SKM-1 treated with dmso at 0.1 percent for 144 hours (cell line): Measurements from ENCODE around the gene HCFC1R1.

ENCODE experiments used
- DNase-seq: peaks from one replicate; lab custom pipeline; 2025; ENCODE audit not compliant: unreplicated experiment; lab: John Stamatoyannopoulos, UW

The HCFC1R1 gene

DNA sequence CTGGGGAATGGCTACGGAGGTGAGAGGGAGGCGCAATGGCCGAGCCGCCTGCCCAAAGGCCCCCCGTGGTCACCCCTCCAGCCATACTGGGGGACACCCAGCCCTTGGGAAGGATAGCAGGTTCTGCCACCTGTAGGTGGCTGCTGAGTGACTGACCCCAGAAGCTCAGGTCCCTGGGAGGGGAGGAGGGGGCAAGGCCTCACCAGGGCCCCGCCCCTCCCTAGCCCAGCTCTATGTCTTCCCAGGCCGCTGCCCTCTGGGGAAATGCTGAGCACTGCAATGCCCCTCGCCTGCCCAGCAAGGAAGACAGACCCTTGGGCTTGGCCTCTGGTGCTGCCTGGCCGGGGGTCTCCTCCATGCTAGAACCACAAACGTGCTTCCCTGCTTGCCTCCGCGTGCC is 22.4 kb downstream of the HCFC1R1 start:
- DNase-seq = no peak

DNA sequence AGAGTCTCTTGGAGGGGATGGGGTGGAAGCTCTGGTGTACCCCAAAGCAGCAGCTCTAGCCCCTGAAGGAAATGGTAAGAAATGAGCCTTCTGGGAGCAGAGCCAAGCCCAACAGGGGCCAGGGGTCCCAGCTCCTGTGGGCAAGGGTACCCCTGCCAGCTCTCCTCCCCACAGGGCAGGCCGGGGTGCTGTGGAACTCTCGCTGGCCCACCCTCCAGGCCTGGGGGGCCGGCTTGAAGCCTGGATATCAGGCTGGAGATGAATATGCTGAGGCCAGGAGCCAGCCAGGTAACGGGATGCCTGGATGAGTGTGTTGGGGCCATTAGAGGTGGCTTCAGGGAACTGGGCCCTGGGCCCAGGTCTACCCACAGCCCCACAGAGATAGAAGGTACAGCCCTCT is 23.2 kb downstream of the HCFC1R1 start:
- DNase-seq = no peak

DNA sequence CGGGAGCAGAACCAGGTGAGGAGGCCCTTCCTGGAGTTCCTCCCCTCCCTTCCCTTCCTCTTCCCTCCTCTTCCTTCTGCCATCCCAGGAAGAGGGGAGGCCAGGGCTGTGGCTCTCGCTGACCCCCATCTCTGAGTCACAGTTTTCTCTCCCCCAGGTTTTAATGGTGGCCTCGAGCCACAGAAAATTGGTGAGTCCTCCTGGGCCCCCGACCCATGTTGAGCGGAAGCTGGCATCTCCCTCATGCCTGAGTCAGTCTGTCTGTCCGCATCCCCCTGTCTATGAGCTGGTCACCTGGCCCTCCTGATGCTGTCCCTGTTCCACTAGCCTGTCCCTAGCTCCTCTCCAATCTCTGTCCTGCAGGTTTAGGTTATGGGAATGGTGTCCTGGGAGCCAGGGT is 23.8 kb downstream of the HCFC1R1 start:
- no peak for DNase-seq

DNA sequence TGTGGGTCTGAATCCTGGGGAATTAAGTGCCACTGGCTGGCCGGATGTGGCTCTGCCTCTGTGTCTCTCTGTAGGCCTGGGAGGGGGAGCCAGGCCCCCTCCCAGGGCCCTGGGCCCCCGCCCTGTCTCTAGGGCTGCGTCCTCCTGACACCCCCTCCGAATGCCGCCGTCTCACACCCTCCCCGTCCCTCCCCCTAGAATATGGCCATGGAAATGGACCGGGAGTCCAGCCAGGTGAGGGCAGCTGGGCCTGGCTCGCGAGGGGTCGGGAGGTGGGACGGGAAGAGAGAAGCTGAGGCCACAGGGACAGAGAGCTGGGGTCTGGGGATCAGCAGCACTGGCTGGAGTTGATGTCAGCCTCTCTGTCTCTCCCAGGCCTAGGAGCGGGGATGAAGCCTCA is 27.4 kb downstream of the HCFC1R1 start:
- no peak for DNase-seq

DNA sequence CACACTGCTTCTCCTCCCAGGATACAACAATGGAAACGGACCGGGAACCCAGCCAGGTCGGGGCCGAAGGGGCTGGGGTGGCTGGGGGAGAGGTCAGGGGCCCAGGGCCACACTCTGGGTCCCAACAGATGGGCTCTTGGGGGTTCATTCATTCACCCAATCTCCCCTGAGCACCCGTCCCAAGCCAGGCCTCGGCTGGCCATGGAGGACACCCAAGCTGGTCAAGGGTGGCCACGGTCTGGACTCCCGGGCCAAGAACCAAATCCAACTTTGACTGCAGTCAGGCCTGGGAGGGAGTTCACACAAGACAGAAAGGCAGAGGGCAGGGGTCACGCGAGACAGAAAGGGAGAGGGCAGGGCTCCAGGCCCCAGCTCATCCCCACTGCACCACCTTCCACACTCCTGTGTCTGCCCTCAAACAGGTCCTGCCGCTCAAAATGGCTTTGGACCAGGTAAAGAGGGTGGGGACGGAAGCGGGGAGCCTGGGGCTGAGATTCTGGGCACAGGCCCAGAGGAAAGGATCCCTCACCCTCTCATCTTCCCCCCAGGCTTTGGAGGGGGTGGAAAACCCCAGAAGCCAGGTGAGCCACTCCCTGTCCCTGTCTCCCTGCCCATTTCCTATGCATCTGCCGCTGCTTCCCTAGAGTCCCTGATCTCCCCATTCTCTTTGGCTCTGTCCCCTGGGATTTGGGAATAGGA is 31.2 kb downstream of the HCFC1R1 start:
- DNase-seq = no peak

DNA sequence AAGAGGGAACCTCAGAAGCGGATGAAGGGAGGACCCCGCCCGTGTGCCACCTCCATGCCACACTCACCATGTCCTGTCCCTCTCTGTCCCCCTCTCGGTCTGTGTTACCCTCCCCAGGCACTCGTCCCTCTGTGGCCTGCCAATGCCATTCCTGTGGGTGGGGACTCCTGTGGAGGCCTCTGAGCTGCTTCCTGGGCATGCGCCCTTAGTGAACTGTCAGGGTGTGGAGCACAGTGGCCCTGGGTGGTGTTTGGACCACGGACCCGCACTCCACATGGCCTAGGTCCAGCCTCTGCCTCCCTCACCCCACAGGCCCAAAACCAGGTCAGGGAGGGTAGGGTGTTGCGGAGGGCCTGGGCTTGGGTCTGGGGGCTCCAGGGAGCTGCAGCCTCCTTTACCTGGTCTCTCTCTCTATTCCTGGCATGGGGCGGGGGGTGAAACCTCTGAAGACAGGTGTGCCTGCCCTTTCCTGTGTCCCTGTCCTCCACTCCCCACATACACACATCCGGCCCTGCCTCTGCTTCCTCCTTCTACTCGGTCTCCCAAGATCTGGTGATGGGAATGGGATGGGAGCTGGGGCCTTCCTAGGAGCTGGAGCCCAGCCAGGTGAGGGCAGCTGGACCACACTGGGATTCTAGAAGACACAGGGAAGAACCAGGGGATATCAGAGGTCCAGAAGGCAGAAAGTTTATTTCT is 32.0 kb downstream of the HCFC1R1 start:
- no peak for DNase-seq

DNA sequence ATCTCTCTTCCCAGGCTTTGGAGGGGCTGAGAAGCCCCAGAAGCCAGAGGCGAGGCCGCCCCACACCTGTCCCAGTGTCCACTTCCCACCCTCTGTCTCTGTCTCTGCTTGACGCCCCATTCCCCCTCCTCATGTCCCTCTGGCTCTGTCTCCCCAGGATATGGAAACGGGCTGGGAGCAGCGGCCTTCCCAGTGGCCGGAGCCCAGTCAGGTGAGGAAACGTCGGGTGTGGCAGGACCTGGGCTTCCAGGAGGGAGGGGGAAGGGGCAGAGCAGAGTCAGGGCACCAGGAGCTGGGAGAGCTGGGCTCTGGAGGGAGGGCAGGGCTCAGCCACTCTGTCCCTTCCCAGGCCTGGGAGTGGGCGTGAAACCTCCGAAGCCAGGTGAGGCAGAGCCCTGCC is 32.9 kb downstream of the HCFC1R1 start:
- no peak for DNase-seq

DNA sequence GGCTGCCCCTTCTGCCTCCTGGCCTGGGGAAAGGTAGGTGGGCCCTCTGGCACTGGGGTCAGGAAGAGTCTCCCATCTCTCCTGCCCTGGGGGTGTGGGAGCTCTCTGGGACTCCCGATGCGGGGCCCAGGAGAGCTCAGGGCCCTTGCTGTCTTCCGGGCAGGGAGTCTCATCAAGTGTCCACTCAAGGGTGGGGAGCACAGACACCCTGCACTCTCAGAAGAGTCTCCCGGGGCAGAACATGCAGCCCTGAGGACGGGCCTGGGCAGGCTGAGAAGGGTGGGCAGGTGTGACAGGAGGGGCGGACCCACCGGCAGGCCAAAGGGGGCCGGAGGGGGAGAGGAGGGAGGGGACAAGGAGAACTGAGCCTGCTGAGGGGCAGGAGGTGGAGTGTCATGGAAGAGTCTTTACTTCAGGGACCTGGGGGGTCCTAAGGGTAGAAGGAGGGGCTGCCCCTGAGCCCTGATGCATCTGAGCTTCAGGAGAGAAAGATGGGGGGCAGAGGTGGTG is 35.1 kb downstream of the HCFC1R1 start:
- no peak for DNase-seq

DNA sequence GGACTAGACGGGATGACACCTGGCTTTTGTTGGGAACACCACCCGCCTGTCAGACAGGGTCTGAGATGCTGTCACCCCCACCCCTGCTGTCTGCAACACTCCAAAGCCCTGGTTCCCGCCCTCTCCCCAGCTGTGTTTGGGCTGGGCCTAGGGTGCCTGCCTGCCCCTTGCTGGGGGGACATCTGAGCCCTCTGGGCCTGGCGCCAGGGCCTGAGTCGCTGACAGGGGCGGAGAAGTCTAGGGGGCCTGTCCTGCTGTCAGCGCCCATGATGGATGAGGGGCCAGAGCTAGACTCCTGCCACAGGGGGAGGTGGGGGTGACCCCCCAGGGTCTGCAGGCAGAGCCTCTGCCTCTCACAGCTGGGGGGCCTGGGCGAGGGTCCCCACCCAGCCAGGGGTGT is 35.9 kb downstream of the HCFC1R1 start:
- DNase-seq = no peak

DNA sequence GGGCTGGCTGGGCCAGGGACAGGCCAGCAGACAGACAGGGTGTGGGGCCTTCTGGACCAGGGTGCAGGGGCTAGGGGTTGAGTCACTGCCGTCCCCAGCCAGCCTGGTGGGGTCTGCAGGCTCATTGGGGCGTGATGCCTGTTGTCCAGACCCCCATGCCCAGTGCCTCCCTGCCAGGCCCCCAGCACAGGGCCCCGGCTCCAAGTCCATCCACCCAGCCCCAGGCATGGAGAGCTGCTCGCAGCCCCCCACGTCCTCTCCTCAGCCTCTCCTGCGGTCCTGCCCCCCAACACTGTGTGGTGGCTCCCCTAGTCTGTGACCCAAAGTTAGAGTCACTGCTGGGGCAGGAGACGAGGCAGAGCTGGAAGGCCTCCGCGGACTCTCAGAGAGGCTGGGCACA is 36.5 kb downstream of the HCFC1R1 start:
- no peak for DNase-seq

DNA sequence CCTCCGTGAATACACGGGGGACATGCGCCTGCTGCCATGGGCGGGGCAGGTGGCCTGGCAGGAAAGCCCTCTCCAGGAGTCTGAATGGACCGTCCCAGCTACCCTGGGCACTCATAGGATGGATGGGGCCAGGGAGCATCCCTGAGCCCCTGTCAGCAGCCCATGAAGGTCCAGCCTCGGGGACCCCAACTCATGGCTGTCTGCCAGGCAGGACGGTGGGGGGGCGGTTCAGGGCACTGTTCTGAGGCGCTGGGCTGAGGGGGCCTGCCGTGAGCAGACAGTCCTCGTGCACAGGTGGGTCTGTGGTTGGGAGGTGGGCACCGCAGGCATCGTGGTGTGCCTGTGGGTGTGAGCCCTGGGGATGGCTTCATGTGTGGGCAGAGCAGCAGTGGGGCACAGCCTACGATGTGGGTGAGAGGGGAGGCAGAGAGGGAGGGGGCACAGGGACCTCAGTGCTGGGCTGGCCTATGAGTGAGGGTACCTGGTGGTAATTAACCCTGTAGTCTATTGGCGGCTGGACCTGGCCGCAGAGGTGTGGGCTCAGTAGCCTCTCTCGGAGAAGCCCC is 37.0 kb downstream of the HCFC1R1 start:
- DNase-seq = no peak

DNA sequence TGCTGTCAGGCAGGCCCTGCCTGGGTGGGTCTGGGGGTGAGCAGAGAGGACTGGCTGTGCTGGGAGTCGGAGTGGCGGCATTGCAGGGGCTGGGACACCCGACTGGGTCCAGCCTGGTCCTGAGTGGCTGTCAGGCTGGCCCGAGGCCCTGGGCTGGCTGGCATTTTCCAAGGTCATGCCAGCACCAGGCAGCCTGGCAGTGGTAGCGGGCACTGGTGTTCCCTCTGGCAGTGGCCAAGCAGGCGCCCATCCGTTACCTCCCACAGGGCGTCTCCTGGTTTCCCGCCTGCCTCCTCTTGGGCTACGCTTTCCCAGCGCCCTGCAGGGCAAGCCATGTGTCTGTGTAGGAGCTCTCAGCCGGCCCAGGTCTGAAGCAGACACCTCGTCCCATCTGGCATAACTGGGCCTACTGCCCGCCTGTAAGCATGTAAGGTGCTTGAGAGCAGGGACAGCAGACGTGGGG is 37.8 kb downstream of the HCFC1R1 start:
- no peak for DNase-seq

DNA sequence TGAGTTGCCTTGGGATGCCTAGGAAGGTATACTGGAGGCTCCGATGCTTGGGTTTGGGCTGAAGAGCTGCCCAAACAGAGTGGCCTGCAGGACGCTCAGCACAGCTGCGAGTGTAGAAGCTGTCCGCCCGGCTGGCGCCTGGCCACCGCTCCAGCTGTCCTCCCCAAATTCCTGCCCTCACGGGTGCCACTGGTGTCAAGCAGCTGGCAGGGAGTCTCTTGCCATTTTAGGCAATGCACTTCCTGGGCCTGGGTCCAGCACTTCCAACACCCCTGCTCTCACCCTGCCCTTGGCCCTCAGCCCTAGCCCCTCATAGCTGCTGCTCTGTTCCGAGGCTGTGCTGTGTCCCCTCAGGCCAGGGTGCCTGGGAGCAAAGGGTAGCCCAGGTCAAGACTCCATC is 38.3 kb downstream of the HCFC1R1 start:
- DNase-seq = no peak

DNA sequence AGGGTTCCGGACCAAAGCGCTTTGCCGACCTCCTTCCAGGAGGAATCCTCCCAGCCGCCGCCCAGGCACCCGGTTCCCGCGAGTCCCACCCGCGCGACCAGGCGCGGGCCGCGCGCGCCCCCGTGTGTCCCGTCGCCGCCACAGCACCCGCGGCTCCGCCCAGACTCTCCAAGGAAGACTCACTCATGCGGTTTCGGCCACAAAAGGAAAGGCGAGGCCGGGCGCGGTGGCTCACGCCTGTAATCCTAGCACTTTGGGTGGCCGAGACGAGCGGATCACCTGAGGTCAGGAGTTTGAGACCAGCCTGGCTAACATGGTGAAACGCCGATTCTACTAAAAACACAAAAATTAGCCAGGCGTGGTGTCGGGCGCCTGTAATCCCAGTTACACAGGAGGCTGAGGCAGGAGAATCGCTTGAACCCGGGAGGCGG is 40.0 kb downstream of the HCFC1R1 start:
- DNase-seq = peak; percentile 80

DNA sequence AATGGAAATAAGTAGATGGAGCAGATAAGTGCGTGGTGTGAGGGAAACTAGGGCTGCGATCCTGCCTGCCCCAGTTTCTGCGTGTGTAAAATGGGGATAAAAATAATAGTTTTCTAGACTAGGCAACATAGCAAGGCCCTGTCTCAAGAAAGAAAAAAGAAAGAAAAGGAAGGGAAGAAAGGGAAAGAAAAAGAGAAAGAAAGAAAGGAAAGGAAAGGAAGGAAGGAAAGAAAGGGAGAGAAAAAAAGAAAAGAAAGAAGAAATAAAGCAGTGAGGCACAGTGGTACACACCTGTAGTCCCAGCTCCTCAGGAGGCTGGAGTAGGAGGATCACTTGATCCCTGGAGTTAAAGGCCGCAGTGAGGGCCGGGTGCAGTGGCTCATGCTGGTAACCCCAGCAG is 41.3 kb downstream of the HCFC1R1 start:
- DNase-seq = no peak

DNA sequence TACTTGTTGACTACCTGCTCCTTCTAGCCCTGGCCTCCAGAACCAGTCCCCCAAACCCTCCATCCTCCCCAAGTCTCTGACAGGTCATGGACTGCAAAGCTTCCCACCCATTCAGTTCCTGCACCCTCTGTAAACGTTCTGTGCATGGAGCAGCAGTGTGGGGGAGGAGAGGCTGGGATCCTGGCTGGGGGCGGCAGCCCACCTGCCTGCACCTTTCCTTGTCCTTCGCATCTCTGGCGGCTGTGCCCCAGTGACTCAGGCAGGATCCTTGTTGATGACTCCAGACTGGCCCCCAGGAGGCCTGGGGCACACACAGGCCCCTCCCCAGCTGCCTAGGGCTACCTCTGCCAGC is 41.9 kb downstream of the HCFC1R1 start:
- no peak for DNase-seq

DNA sequence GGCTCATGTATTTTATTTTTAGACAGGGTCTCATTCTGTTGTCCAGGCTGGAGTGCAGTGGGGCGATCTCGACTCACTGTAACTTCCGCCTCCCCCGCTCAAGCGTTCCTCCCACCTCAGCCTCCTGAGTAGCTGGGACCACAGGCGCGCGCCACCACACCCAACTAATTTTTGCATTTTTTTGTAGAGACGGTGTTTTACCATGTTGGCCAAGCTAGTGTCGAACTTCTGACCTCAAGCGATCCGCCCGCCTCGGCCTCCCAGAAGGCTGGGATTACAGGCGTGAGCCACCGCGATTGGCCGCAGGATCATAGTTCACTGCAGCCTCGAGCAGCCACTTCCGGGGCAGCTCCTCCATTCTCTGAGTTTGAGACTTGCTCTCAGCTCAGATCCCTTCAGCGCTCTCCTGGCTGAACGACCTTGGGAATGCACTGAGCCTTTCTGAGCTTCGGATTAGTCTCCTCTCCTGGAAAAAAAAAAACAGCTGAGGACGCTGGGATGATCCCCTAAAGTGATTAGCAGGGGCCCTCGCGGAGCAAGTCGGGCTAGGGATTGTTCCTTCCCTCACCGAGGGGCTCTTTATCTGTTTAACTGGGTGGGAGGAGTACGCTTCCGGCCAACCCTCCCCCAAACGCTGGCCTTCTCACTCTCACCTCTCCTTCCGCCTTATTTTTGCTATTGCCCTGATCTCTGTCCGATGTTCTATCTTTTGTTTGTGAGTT is 42.4 kb downstream of the HCFC1R1 start:
- DNase-seq = no peak

DNA sequence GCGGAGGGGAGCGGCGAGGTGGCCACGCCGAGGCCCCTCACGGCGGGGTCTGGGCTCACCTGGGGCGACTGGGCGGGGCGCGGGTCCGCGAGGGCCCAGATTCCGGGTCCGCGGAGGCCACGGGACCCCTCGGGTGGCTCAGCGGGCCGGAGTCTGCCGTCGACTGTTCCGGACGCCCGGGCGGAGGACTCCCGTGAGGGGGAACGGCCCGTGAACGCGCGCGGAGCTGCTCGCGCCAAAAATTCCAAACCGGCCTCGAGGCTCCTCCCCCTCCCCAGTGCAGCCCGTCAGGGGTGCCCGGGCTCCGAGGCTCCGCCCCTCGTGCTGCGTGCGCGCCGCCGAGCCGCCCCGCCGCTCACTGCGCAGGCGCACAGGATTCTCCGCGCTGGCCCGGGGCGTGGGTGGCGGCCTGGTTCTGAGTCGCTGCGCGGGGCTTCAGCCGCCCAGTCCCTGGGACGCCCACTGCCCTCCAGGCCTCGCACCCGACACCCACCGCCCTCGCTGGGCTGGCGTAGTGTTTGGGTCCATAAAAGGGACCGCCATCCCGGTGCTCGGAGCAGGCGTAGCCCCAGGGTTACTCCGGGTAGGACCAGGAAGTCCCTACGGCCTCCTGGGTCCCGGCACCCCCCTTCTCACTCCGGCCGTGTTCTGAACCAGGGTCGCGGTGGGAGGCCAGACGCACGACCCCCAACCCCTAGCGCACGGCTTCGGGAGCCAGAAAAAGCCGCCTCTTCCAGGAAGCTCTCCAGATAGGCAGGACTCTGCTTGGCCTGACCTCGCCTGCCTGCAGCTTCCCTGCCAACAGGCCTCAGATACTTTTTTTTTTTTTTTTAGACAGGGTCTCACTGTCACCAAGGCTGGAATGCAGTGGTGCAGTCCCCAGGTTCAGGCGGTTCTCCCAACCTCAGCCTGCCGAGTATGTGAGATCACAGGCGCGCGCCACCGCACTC is 43.2 kb downstream of the HCFC1R1 start, which contains the start of gene PKMYT1:
Gene PKMYT1, minus strand, starts transcription at position 220 of the 950 bp plus-strand sequence. CDS start 789 bp downstream, outside the sequence.
- DNase-seq = peak; percentile 87

DNA sequence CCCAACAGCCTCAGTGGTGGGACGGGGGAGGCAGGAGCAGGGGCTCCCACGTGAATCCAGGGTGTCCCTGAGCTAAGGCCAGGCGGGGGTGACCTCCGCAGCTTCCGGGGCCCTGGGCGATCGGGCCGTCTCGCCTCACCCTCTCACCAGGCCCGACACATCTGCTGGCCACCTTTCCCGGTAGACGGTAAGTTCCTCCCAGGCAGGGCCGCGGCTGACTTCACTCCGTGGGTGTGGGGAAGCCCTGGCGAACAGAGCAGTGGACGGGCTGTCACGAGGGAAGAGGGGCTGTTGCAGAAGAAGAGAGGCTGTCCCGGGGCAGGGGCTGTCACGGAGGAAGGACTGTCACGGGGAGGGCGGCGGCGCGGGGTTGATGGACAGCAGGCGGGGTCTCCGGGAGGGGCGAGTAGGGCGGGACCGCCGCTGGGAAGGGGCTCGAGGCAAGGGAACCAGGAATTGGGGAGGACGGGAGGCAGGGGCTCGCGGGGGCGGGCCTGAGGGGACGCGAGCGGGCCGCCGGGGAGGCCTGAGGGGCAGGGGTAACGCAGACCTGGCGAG is 44.0 kb downstream of the HCFC1R1 start:
- DNase-seq = no peak

DNA sequence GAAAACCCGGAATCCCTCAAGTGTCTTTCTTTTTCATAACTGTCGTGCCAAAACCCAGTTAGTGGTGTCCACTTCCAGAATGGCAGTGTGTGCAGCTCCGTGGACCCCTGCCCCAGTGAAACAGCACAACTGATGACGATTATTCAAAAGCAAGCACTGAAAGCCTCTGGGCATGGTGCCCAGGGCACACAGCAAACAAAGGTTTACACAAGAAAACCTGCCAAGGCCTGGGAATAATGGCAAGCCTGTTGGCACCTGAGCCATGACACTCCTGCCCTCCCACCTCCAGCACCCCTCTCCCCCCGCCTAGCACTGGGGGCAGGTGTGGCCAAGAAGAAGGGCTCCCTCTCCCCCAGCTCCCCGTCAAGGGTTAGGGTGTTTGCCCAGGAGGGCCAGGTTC is 46.3 kb downstream of the HCFC1R1 start:
- no peak for DNase-seq
